Measurements from ENCODE around the gene SPNS3.

Gene SPNS3, protein sequence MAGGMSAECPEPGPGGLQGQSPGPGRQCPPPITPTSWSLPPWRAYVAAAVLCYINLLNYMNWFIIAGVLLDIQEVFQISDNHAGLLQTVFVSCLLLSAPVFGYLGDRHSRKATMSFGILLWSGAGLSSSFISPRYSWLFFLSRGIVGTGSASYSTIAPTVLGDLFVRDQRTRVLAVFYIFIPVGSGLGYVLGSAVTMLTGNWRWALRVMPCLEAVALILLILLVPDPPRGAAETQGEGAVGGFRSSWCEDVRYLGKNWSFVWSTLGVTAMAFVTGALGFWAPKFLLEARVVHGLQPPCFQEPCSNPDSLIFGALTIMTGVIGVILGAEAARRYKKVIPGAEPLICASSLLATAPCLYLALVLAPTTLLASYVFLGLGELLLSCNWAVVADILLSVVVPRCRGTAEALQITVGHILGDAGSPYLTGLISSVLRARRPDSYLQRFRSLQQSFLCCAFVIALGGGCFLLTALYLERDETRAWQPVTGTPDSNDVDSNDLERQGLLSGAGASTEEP

DNA sequence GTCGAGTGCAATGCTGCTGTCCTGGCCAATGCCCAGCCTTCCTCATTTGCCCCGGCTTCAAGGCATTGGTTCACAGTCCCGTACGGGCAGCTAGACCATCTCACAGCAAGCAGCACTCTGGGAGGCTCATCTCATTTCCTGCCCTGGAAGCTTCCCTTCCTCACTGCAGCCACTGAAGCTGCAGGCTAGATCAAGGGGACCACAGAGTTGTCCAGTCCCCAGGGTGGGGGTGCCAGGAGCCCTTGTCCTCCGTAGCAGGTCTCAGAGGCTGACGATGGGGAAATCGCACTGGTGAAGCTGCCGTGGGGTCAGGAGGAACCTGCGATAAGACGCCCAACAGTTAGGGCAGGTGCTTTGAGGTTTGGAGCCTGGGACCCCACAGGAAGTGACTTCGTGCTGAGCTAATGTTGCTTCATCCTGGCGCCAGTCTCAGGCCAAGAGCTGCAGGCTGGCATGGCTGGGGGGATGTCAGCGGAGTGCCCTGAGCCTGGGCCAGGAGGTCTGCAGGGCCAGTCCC is at the start of gene SPNS3:
SPNS3 (plus strand) TSS at position 426 of the 517 bp plus-strand sequence; CDS start at position 454, 28 bp downstream.
- DNase-seq (ENCODE audit: low read depth), result no peak

DNA sequence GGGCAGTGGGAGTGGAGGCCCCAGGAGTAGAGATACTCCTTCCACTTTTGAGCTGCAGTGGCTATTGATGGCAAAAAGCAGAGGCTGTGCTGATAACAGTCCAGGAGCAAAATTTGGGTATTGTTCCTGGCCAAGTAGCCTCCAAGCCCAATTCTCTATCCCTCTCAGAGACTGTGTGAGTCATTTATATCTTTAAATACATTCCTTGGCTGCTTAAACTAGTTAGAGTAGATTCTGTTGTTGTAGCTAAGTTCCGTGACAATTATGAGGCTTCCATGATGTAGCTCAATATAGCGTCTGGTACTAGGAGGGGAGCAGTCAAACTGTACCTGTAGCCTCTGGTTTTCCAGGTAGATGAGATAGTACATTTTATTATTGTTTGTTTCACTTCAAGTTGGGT is 47.3 kb upstream of the SPNS3 start:
- no peak overlapping the region for H3K4me3 ChIP-seq (replicated peaks; ENCODE audit: low read depth, low read length)
- TF ChIP-seq, protein P1, sequence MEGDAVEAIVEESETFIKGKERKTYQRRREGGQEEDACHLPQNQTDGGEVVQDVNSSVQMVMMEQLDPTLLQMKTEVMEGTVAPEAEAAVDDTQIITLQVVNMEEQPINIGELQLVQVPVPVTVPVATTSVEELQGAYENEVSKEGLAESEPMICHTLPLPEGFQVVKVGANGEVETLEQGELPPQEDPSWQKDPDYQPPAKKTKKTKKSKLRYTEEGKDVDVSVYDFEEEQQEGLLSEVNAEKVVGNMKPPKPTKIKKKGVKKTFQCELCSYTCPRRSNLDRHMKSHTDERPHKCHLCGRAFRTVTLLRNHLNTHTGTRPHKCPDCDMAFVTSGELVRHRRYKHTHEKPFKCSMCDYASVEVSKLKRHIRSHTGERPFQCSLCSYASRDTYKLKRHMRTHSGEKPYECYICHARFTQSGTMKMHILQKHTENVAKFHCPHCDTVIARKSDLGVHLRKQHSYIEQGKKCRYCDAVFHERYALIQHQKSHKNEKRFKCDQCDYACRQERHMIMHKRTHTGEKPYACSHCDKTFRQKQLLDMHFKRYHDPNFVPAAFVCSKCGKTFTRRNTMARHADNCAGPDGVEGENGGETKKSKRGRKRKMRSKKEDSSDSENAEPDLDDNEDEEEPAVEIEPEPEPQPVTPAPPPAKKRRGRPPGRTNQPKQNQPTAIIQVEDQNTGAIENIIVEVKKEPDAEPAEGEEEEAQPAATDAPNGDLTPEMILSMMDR (IDR thresholded peaks at IDR 0.05; ENCODE audit: low read length, missing control alignments), result no peak
- peak; percentile 20 for DNase-seq (ENCODE audit: low read depth)

More for the DNA sequence above, at the start of gene SPNS3:
- TF ChIP-seq, protein P1 (IDR thresholded peaks at IDR 0.05; ENCODE audit: low read length, missing control alignments), result no peak
- H3K4me3 ChIP-seq (replicated peaks; ENCODE audit: low read depth, low read length), result no peak within 1 kb of the TSS

DNA sequence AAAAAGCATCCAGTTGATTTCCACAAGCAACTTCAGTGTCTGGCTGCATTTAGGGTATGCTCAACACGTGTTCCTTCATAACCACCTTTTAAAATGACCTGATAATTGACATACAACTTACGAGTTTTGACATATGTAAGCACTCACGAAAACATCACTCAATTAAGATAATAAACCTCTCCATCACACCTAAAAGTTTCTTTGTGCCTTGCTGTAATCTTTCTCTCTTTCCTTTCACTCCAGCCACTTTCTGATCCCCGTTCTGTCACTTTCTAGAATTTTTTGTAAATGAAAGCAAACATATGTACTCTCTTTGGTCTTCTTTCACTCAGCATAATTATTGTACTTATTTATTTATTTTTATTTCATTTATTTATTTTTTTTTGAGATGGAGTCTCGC is 46.6 kb upstream of the SPNS3 start:
- no peak for DNase-seq (ENCODE audit: low read depth)
- H3K4me3 ChIP-seq (replicated peaks; ENCODE audit: low read depth, low read length), result no peak overlapping the region
- TF ChIP-seq, protein P1 (IDR thresholded peaks at IDR 0.05; ENCODE audit: low read length, missing control alignments), result no peak

DNA sequence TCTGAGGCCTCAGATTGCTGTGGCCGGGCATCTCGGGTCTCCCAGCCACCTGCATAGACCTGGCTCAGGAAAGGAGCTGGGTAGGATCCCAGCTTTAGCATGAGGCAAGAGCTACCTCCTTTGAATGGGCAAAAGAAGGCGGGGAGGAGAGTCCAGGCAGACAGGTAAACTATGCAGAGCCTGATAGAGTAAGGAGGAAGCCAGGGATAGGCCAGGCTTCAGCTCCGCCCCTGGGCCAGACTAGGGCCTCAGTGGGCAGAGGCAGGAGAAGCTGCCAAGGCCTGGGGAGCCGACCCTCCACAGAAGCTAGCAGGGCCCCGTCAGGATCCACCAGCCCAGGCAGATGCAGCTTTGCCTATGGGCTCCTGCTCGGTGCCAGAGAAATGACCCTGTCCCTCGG is 44.7 kb upstream of the SPNS3 start:
- TF ChIP-seq, protein P1 (IDR thresholded peaks at IDR 0.05; ENCODE audit: low read length, missing control alignments), result no peak
- no peak overlapping the region for H3K4me3 ChIP-seq (replicated peaks; ENCODE audit: low read depth, low read length)
- DNase-seq (ENCODE audit: low read depth), result no peak

DNA sequence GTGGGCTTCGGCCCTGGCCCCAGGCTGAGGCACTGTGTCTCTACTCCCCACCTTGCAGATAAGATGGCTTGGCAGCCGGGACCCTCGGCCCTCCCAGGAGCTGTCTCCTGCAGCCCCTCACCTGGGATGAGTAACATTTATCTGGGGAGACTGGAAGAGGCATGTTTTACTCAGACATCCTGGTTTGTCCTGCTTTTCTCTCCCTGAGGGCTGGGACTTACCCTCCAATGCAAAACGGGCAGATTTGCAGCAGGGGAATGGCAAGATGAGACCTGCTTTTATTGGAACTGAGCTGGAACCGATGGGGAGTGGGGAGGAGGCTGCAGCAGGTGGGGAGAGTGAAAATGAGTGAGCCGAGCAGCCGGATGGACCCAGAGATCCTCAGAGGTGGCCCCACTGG is 39.9 kb upstream of the SPNS3 start:
- DNase-seq (ENCODE audit: low read depth), result no peak
- TF ChIP-seq, protein P1 (IDR thresholded peaks at IDR 0.05; ENCODE audit: low read length, missing control alignments), result no peak
- H3K4me3 ChIP-seq (replicated peaks; ENCODE audit: low read depth, low read length), result no peak overlapping the region

DNA sequence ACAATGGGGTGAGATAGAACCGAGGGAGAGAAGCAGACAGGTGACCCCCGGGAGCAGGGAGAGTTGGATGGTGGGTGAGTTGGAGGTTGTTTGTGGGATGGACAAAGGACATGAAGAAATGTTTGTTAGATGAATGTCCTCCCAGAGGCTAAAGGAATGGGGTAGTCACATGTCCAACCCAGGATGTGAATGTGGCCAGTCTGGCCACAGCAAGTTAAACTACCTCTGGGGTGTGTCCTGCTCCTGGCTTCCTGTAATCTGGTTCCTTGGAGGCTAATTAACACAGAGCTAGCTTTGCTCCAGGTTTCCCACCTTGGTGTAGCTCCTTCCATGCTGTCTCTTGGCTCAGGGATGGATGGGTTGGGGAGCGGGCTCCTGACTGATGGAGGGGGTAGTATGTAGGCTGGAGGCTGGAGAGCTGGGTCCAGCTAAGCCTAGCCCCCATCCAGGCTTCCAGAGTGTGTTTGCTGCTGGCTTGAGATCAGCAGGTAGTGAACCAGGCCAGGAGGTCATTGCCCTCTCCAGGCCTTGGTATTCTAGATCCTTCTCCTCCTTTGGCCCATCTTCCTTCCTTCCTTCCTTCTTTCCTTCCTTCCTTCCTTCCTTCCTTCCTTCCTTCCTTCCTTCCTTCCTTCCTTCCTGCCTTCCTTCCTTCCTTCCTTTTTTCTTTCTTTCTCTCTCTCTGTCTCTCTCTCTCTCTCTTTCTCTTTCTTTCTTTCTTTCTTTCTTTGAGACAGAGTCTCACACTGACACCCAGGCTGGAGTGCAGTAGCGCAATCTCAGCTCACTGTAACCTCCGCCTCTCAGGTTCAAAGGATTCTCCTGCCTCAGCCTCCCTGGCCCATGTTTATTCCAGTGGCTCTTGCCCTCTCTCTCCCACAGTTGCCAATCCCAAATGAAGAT is 39.3 kb upstream of the SPNS3 start:
- DNase-seq (ENCODE audit: low read depth), result no peak
- no peak overlapping the region for H3K4me3 ChIP-seq (replicated peaks; ENCODE audit: low read depth, low read length)
- TF ChIP-seq, protein P1 (IDR thresholded peaks at IDR 0.05; ENCODE audit: low read length, missing control alignments), result no peak

Data from fibroblast of pulmonary artery (primary cell).